HL-60 (cell line): ENCODE results near the gene MTHFD2.

ENCODE experiments used
- DNase-seq, 2 experiments: peaks; one replicate each; pipeline ENCODE4 v3.0.0-alpha.2; 2010 to 2020; ENCODE audit warnings: low read depth in 1 of 2, low spot score in 1 of 2
- H3K27ac ChIP-seq: fragments of 250-450 bp; sonication (Bioruptor Pico); replicated peaks from 2 replicates; pipeline ENCODE4 v1.5.1; 2020; ENCODE audit warnings: mild to moderate bottlenecking, moderate library complexity
- H3K27me3 ChIP-seq: fragments of 250-450 bp; sonication (Bioruptor Pico); 2 replicates; pipeline ENCODE4 v1.5.1; 2021; ENCODE audit warnings: mild to moderate bottlenecking, moderate library complexity; ENCODE audit not compliant: insufficient read depth, poor library complexity, severe bottlenecking
- H3K4me3 ChIP-seq: replicated peaks from 2 replicates; pipeline ENCODE4 v1.5.1; 2011; ENCODE audit warnings: mild to moderate bottlenecking, control low read depth, low read length; ENCODE audit not compliant: insufficient read depth
- CTCF ChIP-seq: IDR thresholded peaks from one replicate; pipeline ENCODE4 v1.5.1; 2011; ENCODE audit warnings: low read length, control low read depth, inconsistent platforms; ENCODE audit not compliant: insufficient read depth
- GABPA ChIP-seq: IDR thresholded peaks from 2 replicates; pipeline ENCODE4 v1.6.1; 2012; ENCODE audit warnings: low read depth
- POLR2AphosphoS5 ChIP-seq: IDR thresholded peaks from 2 replicates; pipeline ENCODE4 v1.6.1; 2012; ENCODE audit warnings: low read depth
- REST ChIP-seq: IDR thresholded peaks from 2 replicates; pipeline ENCODE4 v1.6.1; 2012; ENCODE audit warnings: low read depth; ENCODE audit not compliant: insufficient replicate concordance
- SPI1 ChIP-seq: IDR thresholded peaks from 2 replicates; pipeline ENCODE4 v1.6.1; 2012; ENCODE audit warnings: low read depth, mild to moderate bottlenecking, borderline replicate concordance

The MTHFD2 gene

GRCh38 chr2:74168739-74169138 lies 29.7 kb upstream of the MTHFD2 start:
- TF ChIP-seq GABPA (no peak), CTCF (no peak), REST (no peak), SPI1 (no peak)
- Histone ChIP-seq H3K27ac (no peak overlapping the region), H3K27me3 (no peaks in the 10 kb centered on the region), H3K4me3 (no peak overlapping the region)
- DNase-seq: no peak

GRCh38 chr2:74174909-74175308 lies 23.5 kb upstream of the MTHFD2 start:
- TF ChIP-seq CTCF (no peak), POLR2AphosphoS5 (no peak), GABPA (no peak), REST (no peak), SPI1 (no peak)
- Histone ChIP-seq H3K4me3 (no peak overlapping the region), H3K27ac (no peak overlapping the region), H3K27me3 (no peaks in the 10 kb centered on the region)
- DNase-seq: no peak

- Histone ChIP-seq H3K4me3 (peak overlapping the region; percentile 61), H3K27ac (peak overlapping the region; percentile 91), H3K27me3 (no peaks in the 10 kb centered on the region)
- no peak for DNase-seq
- TF ChIP-seq REST: no peak
- no peak for TF ChIP-seq SPI1
- TF ChIP-seq GABPA: no peak
- no peak for TF ChIP-seq POLR2AphosphoS5
- TF ChIP-seq CTCF: no peak
Observed at GRCh38 chr2:74177696-74178095, 20.7 kb upstream of the MTHFD2 start.
